Measurements from ENCODE around the gene TOE1.

DNA sequence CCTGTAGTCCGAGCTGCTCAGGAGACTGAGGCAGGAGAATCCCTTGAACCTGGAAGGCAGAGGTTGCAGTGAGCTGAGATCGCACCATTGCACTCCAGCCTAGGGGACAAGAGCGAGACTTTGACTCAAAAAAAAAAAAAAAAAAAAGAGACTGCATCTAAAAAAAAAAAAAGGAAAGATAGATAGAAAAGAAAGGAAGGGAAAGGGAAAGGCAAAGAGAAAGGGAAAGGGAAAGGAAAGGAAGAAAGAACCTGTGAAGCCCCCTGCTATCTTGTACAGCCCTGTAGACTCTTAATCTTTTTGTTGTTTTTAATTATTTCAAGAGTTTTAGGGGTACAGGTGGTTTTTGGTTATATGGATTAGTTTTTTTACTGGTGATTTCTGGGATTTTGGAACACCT is 46.2 kb downstream of the TOE1 start:
- TF ChIP-seq CTCF (IDR thresholded peaks at IDR 0.05) (no peak), POLR2A (IDR thresholded peaks at IDR 0.05) (no peak)

All from heart left ventricle (tissue), 13 donors.